ENCODE data around the gene RNGTT.

Gene RNGTT

DNA sequence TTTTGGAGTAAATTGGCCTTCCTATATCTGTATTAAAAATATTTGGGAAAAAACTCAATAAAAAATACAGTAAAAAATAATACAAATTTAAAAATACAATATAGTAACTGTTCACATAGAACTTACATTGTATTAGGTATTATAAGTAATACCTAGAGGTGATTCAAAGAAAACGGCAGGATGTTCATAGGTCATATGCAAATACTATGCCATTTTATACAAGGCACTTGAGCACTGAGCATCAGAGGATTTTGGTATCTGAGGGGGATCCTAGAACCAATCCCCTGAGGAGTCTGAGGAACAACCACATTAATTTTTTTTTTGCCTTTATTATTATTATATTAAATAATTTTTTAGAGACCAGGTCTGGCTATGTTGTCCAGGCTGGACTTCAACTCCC, 41.7 kb downstream of the RNGTT start:
- DNase-seq (ENCODE audit: low read depth), result no peak
- H3K4me3 ChIP-seq (ENCODE audit: control insufficient read depth, low read depth, low read length), result no peak overlapping the region
- TF ChIP-seq, protein P1, sequence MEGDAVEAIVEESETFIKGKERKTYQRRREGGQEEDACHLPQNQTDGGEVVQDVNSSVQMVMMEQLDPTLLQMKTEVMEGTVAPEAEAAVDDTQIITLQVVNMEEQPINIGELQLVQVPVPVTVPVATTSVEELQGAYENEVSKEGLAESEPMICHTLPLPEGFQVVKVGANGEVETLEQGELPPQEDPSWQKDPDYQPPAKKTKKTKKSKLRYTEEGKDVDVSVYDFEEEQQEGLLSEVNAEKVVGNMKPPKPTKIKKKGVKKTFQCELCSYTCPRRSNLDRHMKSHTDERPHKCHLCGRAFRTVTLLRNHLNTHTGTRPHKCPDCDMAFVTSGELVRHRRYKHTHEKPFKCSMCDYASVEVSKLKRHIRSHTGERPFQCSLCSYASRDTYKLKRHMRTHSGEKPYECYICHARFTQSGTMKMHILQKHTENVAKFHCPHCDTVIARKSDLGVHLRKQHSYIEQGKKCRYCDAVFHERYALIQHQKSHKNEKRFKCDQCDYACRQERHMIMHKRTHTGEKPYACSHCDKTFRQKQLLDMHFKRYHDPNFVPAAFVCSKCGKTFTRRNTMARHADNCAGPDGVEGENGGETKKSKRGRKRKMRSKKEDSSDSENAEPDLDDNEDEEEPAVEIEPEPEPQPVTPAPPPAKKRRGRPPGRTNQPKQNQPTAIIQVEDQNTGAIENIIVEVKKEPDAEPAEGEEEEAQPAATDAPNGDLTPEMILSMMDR (IDR thresholded peaks at IDR 0.05; ENCODE audit: control insufficient read depth, insufficient read depth, low read depth, low read length, missing control alignments), result no peak

DNA sequence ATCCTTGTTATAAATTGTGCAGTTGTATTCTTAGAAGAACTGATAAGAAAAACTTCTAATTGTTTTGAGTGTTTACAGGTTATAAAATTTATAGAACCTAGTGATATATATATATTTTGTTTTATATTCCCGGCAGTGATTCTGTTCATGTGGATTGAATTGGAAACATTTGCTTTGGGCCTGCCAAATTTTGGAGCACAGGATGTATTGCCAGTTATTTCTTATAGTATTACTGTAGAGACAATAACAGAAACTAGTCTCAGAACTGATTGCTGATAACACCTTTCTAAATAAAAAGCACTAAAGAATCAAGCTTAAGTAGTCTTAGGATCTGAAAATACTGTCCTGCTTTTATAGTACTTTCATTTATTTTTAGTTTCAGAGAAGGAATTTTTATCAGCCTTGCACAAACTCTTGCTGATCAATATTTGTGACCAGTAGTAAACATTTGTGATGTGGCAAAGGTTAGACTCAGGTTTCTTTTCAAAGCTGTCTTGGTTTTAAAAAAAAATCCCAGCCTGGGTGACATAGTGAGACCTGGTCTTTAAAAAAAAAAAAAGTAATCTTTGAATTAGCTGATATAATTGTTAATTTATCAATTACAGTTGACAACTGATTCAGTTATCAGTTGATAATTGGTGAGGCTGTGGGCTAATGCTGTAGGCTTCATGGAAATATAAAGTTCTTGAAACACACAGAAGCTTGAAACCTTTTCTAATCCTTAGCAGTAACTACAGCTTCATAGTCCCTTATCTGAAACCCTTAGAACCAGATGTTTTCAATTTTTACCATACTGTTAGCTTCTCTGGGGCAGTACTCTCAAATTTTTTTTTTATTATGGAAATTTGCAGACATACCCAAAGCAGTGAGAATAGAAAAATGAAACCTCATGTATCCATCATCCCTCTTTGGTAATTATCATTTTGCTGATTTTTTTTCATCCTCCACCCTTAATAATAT, 42.4 kb downstream of the RNGTT start:
- TF ChIP-seq, protein P1 (IDR thresholded peaks at IDR 0.05; ENCODE audit: control insufficient read depth, insufficient read depth, low read depth, low read length, missing control alignments), result no peak

GRCh38 chr6:88920088-88920487, 43.3 kb downstream of the RNGTT start:
- TF ChIP-seq, protein P1 (IDR thresholded peaks at IDR 0.05; ENCODE audit: control insufficient read depth, insufficient read depth, low read depth, low read length, missing control alignments), result no peak
- no peak for DNase-seq (ENCODE audit: low read depth)
- no peak overlapping the region for H3K4me3 ChIP-seq (ENCODE audit: control insufficient read depth, low read depth, low read length)

More for the DNA sequence above, 42.4 kb downstream of the RNGTT start:
- DNase-seq (ENCODE audit: low read depth), result no peak
- H3K4me3 ChIP-seq (ENCODE audit: control insufficient read depth, low read depth, low read length), result no peak overlapping the region

GRCh38 chr6:88919032-88919431, 44.4 kb downstream of the RNGTT start:
- DNase-seq (ENCODE audit: low read depth), result no peak
- TF ChIP-seq, protein P1 (IDR thresholded peaks at IDR 0.05; ENCODE audit: control insufficient read depth, insufficient read depth, low read depth, low read length, missing control alignments), result peak; percentile 13
- no peak overlapping the region for H3K4me3 ChIP-seq (ENCODE audit: control insufficient read depth, low read depth, low read length)

- DNase-seq (ENCODE audit: low read depth), result no peak
- no peak overlapping the region for H3K4me3 ChIP-seq (ENCODE audit: control insufficient read depth, low read depth, low read length)
- TF ChIP-seq, protein P1 (IDR thresholded peaks at IDR 0.05; ENCODE audit: control insufficient read depth, insufficient read depth, low read depth, low read length, missing control alignments), result no peak
Observed at GRCh38 chr6:88916615-88917208, 46.7 kb downstream of the RNGTT start.

GRCh38 chr6:88914895-88915598, 48.4 kb downstream of the RNGTT start:
- H3K4me3 ChIP-seq (ENCODE audit: control insufficient read depth, low read depth, low read length), result no peak overlapping the region
- no peak for DNase-seq (ENCODE audit: low read depth)
- TF ChIP-seq, protein P1 (IDR thresholded peaks at IDR 0.05; ENCODE audit: control insufficient read depth, insufficient read depth, low read depth, low read length, missing control alignments), result no peak
